Endothelial cell of umbilical vein (primary cell): ENCODE results near the gene PLPPR5. TPM values are rescaled to one million over a fixed set of nuclear protein-coding genes. Genes with fewer than 3 reads are reported as not detected.

Experiments
- BruUV-seq: library from RNA; stranded (reverse); fragments of 400-500 nt; replicated peaks from 2 replicates; lab custom pipeline; 2021; lab: Mats Ljungman, UMichigan
- CTCF ChIA-PET: fragments of 300-600, 350-600 bp; sonication (Branson Sonifier 250); formaldehyde crosslinking; loops from one replicate; lab custom pipeline; 2021; ENCODE audit warnings: antibody characterized with exemption, inconsistent platforms; lab: Charles Lee
- POLR2A ChIA-PET: fragments of 300-600, 350-600 bp; sonication (Branson Sonifier 250); formaldehyde crosslinking; loops from one replicate; lab custom pipeline; 2021; ENCODE audit warnings: antibody characterized with exemption, inconsistent platforms; lab: Charles Lee
- DNase-seq: peaks from one replicate; pipeline ENCODE4 v3.0.0-alpha.2; 2011; ENCODE audit warnings: low read depth, low spot score
- FAIRE-seq: peaks from 2 replicates; lab custom pipeline; 2011; peaks lifted over from hg19 to GRCh38; lab: Jason Lieb, UNC
- H2AFZ ChIP-seq: 2 replicates; pipeline ENCODE4 v1.6.0; 2012; ENCODE audit warnings: low read depth, low read length, control low read depth, inconsistent platforms
- H3K27ac ChIP-seq: 2 replicates; pipeline ENCODE4 v1.5.1; 2011; ENCODE audit warnings: low read depth, mild to moderate bottlenecking, control low read depth, low read length, moderate library complexity; ENCODE audit not compliant: insufficient read depth
- H3K27me3 ChIP-seq, 2 experiments: 2 replicates each; pipeline versions ENCODE4 v1.6.0 to v1.6.1; 2011; ENCODE audit warnings: low read length in 2 of 2, mixed read lengths in 1 of 2; ENCODE audit not compliant: control insufficient read depth in 2 of 2, insufficient read depth in 2 of 2
- H3K36me3 ChIP-seq, 2 experiments: 2 replicates in 1 of 2; 3 replicates in 1 of 2; pipeline ENCODE4 v1.5.1; 2011; ENCODE audit warnings: low read length in 2 of 2, mild to moderate bottlenecking in 1 of 2, moderate library complexity in 1 of 2; ENCODE audit not compliant: control insufficient read depth in 2 of 2, insufficient read depth in 2 of 2; ENCODE audit errors: extremely low read depth in 1 of 2
- H3K4me1 ChIP-seq: 3 replicates; pipeline ENCODE4 v1.5.1; 2011; ENCODE audit warnings: mild to moderate bottlenecking, low read length; ENCODE audit not compliant: control insufficient read depth, insufficient read depth; ENCODE audit errors: extremely low read depth
- H3K4me2 ChIP-seq: 2 replicates; pipeline ENCODE4 v1.6.1; 2011; ENCODE audit warnings: low read length, control low read depth, mixed read lengths; ENCODE audit not compliant: insufficient read depth
- H3K4me3 ChIP-seq, 3 experiments: fragments of 200-600 bp in 1 of 3; sonication (generic), shearing (Covaris generic) in 1 of 3; replicated peaks in 1 of 3; 2 replicates each; pipeline ENCODE4 v1.5.1; 2011 to 2016; ENCODE audit warnings: control low read depth in 3 of 3, low read length in 3 of 3, mild to moderate bottlenecking in 2 of 3, inconsistent platforms in 1 of 3, low read depth in 1 of 3, moderate library complexity in 1 of 3; ENCODE audit not compliant: insufficient read depth in 1 of 3
- H3K79me2 ChIP-seq: 2 replicates; pipeline ENCODE4 v1.6.0; 2012; ENCODE audit warnings: low read length, inconsistent platforms; ENCODE audit not compliant: control insufficient read depth, insufficient read depth
- H3K9ac ChIP-seq: replicated peaks from 2 replicates; pipeline ENCODE3; 2011; ENCODE audit warnings: low read length, control low read depth; ENCODE audit not compliant: insufficient read depth; ENCODE audit errors: extremely low read depth
- H3K9me1 ChIP-seq: replicated peaks from 3 replicates; pipeline ENCODE4 v1.6.0; 2011; ENCODE audit warnings: mild to moderate bottlenecking, low read length; ENCODE audit not compliant: control insufficient read depth, insufficient read depth; ENCODE audit errors: extremely low read depth
- H3K9me3 ChIP-seq: replicated peaks from 2 replicates; pipeline ENCODE4 v1.5.1; 2012; ENCODE audit warnings: low read length, inconsistent platforms; ENCODE audit not compliant: control insufficient read depth, insufficient read depth
- H4K20me1 ChIP-seq: replicated peaks from 2 replicates; pipeline ENCODE3; 2011; ENCODE audit warnings: mild to moderate bottlenecking, low read length; ENCODE audit not compliant: control insufficient read depth, insufficient read depth; ENCODE audit errors: extremely low read depth
- FOS ChIP-seq: IDR thresholded peaks from 2 replicates; pipeline ENCODE4 v1.6.1; 2011; ENCODE audit warnings: mild to moderate bottlenecking, low read length, moderate library complexity, borderline replicate concordance; ENCODE audit not compliant: insufficient read depth
- GATA2 ChIP-seq: IDR thresholded peaks from 2 replicates; pipeline ENCODE4 v1.7.0; 2011; ENCODE audit warnings: low read depth, mild to moderate bottlenecking, moderate library complexity, mixed read lengths, low read length; ENCODE audit not compliant: insufficient read length, insufficient read depth
- JUN ChIP-seq: IDR thresholded peaks from 2 replicates; pipeline ENCODE4 v1.6.1; 2011; ENCODE audit warnings: borderline replicate concordance, low read depth; ENCODE audit not compliant: insufficient read length, insufficient read depth
- dilution Hi-C: fragments of 300-500 bp; cut with MboI; formaldehyde crosslinking; loops from one replicate; pipeline ENCODE4 v1.15.0; 2019; ENCODE audit warnings: low sequenced_read_pairs; ENCODE audit not compliant: extremely low pct_ligation_motif_present
- intact Hi-C: fragments of 100-400 bp; cut with micrococcal nuclease; formaldehyde crosslinking; loops from one replicate; pipeline ENCODE4 v1.10.0; 2022
- polyA plus RNA-seq, 4 experiments: library from polyadenylated mRNA; depleted of rRNA in 3 of 4; stranded (reverse) in 3 of 4; unstranded in 1 of 4; fragments of >200 nt; gene quantifications; 2 replicates each; pipeline versions ENCODE4 v1.2.1 to v1.2.3, GENCODE V29; 2011 to 2012; ENCODE audit warnings: missing spikeins in 1 of 4
- total RNA-seq: library from RNA; stranded (reverse); gene quantifications from 2 replicates; pipeline ENCODE4 v1.2.3, GENCODE V29; 2021
- TF ChIP-seq, protein P1 (sequence below): IDR thresholded peaks from 2 replicates; pipeline ENCODE4 v1.6.1; 2011; ENCODE audit not compliant: insufficient read depth, insufficient read length
- TF ChIP-seq, protein P2 (sequence below), 2 donors: IDR thresholded peaks; 1 replicate in 1 of 2; 2 replicates in 1 of 2; pipeline ENCODE4 v1.5.1; 2011; ENCODE audit warnings: low read length in 2 of 2, mild to moderate bottlenecking in 2 of 2, moderate library complexity in 2 of 2, control low read depth in 1 of 2, inconsistent platforms in 1 of 2, low read depth in 1 of 2; ENCODE audit not compliant: insufficient read depth in 1 of 2; ENCODE audit errors: extremely low read depth in 1 of 2

Gene PLPPR5
- total and polyA plus RNA-seq, 2 donors (not counting 3 experiments of a cell fraction or from before 2014, with no cell fraction given): not detected

DNA sequence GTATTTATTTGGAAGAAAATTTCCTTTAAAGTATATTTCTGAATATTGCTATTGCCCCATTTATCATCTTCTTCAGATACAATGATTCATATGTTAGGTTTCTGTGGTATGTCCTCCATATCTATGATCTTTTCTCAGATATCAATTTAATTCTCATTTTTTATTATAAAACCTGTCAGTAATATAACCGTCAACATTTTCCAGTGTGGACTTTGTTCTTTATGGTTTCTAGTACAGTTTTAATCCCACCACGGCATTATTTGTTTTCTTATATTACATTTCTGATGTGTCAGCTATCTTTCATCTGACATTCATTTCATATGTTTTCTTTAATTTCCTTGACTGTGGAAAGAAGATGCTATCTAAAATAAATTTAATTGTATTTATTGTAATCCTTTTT lies 97.9 kb downstream of the PLPPR5 start:
- FAIRE-seq: no peak
- dilution Hi-C loops: no loop called here
- ChIA-PET POLR2A (interaction anchor here (0.7 kb wide), 1 partner anchor 15 kb away, joined by 4 read pairs; no protein-coding TSS in a partner anchor), CTCF (interaction anchor here (0.9 to 1.5 kb wide), 4 partner anchors 10 to 85 kb away, joined by 3 to 4 read pairs (median 3); no protein-coding TSS in a partner anchor)
- TF ChIP-seq JUN (peak; percentile 48), GATA2 (peak; percentile 47)
- TF ChIP-seq, protein P1, sequence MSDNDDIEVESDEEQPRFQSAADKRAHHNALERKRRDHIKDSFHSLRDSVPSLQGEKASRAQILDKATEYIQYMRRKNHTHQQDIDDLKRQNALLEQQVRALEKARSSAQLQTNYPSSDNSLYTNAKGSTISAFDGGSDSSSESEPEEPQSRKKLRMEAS: no peak
- H3K27me3 ChIP-seq: no peaks in the 10 kb centered on the region
- DNase-seq: no peak
- H3K9me3 ChIP-seq: no peaks in the 10 kb centered on the region
- H2AFZ ChIP-seq: no peak overlapping the region
- BruUV-seq: no TSS peak
- no peaks in the 10 kb centered on the region for H3K36me3 ChIP-seq
- H4K20me1 ChIP-seq: no peaks in the 10 kb centered on the region
- H3K4me1 ChIP-seq: peaks cover 49% of the 10 kb centered on the region
- no peaks in the 10 kb centered on the region for H3K79me2 ChIP-seq
- no peak overlapping the region for H3K9ac ChIP-seq
- H3K9me1 ChIP-seq: no peaks in the 10 kb centered on the region
- peak overlapping the region; percentile 64 for H3K4me2 ChIP-seq
- no peak overlapping the region for H3K4me3 ChIP-seq
- intact Hi-C loops: loop anchor here (10.0 kb wide), 2 partner anchors 242 to 818 kb away; partner anchors contain the start of gene SNX7
- H3K27ac ChIP-seq: peak overlapping the region; percentile 63

DNA sequence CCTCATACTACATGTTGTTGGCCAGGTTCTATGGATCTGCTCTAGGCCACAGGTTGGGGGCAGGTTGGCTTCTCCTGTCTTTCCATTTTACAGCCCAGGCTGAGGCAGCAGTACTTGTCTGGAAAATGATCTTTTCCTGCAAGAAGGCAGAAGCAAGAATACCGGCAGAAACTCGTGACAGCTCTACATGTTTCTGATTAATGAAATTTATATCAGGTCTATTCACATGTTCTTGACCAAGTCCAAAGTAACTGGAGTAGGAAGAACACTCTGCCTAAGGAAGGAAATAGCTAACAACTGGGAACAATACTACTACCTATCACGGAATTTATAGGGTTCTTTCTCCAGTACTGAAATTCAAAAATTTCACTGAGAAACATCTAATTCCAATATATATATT lies 98.3 kb downstream of the PLPPR5 start:
- Histone ChIP-seq H4K20me1 (no peaks in the 10 kb centered on the region), H2AFZ (peak overlapping the region; percentile 12), H3K9me3 (no peaks in the 10 kb centered on the region), H3K4me3 (no peak overlapping the region), H3K9me1 (no peaks in the 10 kb centered on the region), H3K4me2 (peak overlapping the region; percentile 64), H3K27me3 (no peaks in the 10 kb centered on the region), H3K4me1 (peaks cover 49% of the 10 kb centered on the region), H3K79me2 (no peaks in the 10 kb centered on the region), H3K9ac (no peak overlapping the region), H3K27ac (peak overlapping the region; percentile 63), H3K36me3 (no peaks in the 10 kb centered on the region)
- peak; percentile 62 for FAIRE-seq
- intact Hi-C loops (loop anchor here (10.0 kb wide), 2 partner anchors 242 to 818 kb away; partner anchors contain the start of gene SNX7), dilution Hi-C loops (no loop called here)
- TF ChIP-seq, protein P2, sequence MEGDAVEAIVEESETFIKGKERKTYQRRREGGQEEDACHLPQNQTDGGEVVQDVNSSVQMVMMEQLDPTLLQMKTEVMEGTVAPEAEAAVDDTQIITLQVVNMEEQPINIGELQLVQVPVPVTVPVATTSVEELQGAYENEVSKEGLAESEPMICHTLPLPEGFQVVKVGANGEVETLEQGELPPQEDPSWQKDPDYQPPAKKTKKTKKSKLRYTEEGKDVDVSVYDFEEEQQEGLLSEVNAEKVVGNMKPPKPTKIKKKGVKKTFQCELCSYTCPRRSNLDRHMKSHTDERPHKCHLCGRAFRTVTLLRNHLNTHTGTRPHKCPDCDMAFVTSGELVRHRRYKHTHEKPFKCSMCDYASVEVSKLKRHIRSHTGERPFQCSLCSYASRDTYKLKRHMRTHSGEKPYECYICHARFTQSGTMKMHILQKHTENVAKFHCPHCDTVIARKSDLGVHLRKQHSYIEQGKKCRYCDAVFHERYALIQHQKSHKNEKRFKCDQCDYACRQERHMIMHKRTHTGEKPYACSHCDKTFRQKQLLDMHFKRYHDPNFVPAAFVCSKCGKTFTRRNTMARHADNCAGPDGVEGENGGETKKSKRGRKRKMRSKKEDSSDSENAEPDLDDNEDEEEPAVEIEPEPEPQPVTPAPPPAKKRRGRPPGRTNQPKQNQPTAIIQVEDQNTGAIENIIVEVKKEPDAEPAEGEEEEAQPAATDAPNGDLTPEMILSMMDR (IDR thresholded peaks at IDR 0.05; ENCODE audit: extremely low read depth in 1 of 2, insufficient read depth in 1 of 2, low read depth in 1 of 2, low read length in 2 of 2): no peak
- TF ChIP-seq FOS (no peak), GATA2 (peak; percentile 36)
- TF ChIP-seq, protein P1: no peak
- CTCF ChIA-PET: interaction anchor here (0.9 to 1.5 kb wide), 4 partner anchors 10 to 85 kb away, joined by 3 to 4 read pairs (median 3); no protein-coding TSS in a partner anchor
- DNase-seq: peak; percentile 79
- POLR2A ChIA-PET: no interaction called here
- no TSS peak for BruUV-seq
